GM18520 (cell line): Measurements from ENCODE around the gene IRF2BP2.
"Not testable (repeated sequence)": the region's sequence is repeated elsewhere in the genome, so short reads cannot be mapped to it uniquely, and the experiment has no call there.

Experiments
- ATAC-seq: cut with Tn5 transposase; IDR thresholded peaks from one replicate; pipeline ENCODE4 v1.9.1; 2021; ENCODE audit not compliant: unreplicated experiment

Gene IRF2BP2

DNA sequence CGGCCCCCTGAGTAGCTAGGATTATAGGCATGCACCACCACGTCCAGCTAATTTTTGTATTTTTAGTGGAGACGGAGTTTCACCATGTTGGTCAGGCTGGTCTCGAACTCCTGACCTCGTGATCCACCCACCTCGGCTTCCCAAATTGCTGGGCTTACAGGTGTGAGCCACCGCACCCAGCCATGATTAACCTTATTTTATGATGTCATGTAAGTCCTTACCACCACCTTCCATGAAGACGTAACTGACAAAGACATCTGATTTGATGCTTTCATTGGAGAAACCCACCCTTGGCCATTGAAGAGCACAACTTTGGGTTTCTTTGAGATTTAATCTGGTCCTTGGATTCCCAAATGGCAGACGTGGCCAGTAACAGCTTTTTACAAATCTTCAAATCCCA lies 24.9 kb upstream of the IRF2BP2 start:
- not testable (repeated sequence) for ATAC-seq

DNA sequence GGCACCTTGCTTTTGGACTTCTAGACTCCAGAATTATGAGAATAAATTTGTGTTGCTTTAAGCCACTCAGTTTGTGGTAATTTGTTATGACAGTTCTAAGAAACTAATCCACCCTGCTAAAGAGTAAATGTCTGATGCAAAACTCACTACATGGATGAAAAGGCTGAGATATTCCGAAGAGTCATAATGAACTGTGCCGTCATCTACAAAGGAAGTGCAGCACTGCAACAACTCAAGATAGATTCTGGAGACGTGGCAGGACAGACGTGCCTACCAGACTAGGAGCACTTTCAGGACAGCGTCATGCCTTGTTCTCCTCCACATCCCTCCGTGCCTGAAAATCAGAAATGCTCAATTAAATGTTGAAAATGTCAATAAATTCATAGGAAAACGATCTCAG lies 24.4 kb upstream of the IRF2BP2 start:
- ATAC-seq = no peak

DNA sequence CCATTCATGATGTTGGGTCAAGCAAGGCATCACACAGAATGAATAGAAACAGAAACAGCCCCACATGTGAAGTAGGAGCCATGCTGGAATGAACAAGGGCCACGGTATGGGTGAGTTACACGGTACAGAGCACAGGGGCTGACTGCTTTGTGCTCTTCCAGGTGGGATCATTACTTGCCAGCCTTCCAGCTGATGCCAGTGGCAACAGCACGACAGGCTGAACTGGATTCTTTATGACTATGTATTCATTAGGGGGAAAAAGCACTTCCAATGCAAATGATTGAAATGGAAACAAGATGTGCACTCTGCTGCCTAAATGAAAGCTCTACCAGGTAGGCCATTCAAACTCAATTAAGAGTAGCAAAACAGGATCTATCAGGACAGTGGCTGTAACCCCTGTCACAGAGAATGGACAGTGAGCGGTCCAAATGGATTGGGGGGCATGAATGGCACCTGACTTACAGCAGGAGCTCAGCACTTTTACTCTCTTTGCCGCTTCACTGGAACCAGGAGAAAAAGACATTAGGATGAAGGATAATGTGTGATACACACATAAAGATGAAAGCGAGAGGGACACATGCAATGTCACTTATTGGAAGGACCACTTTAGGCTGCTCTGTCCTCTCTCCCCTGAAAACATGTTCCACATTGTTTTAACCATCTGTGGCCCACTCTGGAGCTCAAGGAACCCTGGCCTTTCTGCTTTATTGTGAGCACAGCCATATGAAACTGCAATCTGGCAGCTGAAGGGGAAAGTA lies 23.4 kb upstream of the IRF2BP2 start:
- no peak for ATAC-seq

GRCh38 chr1:234632225-234632624 lies 22.2 kb upstream of the IRF2BP2 start:
- no peak for ATAC-seq

DNA sequence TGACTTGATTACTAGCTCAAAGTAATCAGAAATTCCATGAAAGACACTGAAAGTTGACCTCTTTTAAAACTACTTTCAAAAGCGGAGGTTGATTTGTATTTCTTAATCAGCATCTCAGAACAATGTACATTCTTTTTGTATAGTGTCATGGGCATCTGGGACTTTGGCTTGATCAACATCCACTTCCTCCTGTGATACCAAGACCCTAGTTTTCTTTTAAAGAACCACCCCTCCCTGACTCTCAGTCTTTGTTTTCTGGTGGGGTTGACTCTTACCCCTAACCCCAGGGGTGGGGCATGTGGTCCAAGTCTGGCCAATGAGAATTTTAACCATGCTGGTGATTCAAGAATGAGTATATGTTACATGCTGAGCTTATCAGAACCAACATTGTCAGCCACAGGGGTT lies 21.7 kb upstream of the IRF2BP2 start:
- ATAC-seq = no peak

DNA sequence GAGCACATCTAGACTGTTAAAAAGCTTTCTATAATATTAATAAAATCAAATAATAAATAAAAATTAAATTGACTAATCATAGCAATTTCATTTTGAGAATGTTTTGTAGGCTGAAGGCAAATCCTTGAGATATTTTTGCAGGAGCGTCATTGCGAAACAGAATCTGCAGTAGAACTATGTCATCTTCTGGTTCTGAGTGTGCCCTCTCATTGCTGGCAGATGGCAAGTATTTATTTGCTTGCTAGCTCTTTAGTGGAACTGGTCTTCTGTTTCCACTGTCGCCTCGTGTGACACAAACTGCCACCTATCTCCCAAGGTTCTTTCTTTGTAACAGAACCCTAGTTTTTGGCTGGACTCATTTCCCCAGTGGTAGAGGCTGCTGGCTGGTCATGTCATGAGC lies 19.0 kb upstream of the IRF2BP2 start:
- ATAC-seq = no peak

DNA sequence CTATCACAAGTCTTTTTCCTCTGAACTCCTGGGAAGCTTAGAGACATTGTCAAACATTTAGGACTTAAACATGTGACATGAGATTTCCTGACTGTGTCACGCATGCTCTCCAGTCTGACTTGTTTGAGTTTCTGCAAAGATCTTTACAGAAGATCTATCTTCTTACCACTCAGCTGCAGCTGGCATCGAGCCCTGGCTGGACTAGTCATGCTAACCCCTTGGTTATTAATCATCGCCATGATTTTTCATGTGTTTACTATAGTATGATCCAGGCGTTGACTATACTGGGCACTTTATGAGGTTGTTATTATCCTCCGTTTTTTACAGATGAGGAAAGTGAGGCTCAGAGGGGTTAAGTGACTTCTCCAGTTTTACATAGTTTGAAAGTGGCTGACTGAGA lies 18.1 kb upstream of the IRF2BP2 start:
- no peak for ATAC-seq

DNA sequence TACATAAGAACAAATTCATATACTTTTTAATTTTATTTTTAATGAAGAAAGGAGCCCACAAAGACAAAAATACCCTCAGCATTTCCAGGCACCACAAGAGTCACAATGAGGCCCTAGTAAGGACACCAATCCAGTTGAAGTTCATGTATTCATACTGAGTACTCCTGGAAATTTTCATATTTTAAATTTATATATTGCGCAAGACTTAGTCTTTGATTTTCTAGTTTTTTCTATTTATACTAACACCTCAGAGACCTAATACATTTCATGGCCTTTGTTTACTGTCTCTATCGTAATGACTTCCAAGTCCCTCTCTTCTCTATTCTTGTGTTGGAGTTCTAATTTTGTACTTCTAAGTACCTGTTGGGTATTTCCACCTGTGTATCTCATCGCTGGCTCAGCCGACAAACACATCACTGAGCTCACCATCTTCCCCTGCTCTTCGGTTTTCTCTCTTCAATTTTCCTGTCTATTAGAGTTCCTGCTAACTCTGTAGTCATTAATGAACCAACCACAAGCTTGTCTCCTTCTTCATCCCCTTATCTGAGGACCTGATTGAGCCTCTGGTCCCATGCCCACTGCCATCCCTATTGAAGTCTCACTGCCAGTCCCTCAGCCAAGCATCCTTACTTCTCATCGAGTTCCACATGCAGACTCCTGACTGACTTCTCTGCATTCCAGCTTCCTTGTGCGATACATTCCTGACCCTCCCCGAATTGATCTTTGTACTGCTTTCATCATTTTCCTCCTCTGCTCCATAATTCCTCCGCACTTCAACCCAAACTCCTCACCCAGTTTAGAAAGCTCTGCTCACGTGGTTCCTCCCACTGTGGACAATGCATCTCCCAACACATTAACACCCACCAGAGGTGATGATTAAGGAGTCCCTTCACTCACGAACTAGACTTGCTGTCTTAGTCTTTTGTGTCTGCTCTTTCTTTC lies 17.3 kb upstream of the IRF2BP2 start:
- no peak for ATAC-seq

GRCh38 chr1:234626391-234626790 lies 16.4 kb upstream of the IRF2BP2 start:
- ATAC-seq = no peak

- no peak for ATAC-seq
Measured at GRCh38 chr1:234624724-234625117, 14.7 kb upstream of the IRF2BP2 start.

DNA sequence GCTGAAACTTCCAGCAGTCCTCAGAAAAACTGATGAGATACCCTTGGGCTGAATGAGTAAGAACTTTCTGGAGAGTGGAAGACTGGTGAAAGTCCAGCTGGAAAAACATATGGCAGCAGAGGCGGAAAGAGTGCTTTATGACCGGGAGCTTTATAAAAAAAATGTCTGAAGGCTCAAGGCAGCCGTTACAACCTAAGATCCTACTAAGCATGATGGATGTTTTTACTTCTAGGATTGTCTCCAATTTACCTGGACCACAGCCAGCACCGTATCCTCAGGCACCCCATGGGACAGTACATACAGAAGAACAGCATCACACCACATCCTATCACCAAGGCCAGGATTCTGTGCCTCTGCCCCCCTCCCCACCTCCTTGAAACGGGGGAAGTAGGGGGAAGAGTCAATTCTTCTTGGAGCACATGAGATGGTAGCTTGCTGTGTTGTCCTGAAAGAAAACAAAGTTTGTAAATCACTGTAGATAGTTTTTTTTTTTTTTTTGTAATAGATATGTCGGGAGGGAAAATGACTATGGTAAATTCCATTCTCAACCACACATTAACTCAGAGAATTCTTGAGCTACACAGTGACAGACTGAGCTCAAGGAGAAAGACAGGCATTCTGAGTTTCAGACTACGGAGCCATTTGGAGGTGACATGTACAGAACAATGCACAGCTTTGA lies 11.8 kb upstream of the IRF2BP2 start:
- no peak for ATAC-seq

DNA sequence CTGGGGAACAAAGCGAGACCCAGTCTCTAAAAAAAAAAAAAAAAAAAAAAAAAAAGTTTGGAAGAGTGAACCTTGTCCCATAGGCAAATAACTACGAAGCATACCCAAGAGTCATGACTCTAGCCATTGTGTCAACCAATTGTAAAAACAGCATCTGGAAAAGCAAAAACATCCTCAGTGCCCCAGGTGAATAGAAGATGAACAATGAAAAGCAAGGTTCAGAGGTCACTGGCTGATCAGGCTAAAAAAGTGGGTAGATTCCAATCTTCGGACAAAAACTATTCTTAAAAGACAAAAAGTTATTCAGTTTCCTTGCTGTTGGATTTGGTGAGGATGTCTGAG lies 11.1 kb upstream of the IRF2BP2 start:
- no peak for ATAC-seq

- no peak for ATAC-seq
Measured at GRCh38 chr1:234620272-234621126, 10.5 kb upstream of the IRF2BP2 start.

DNA sequence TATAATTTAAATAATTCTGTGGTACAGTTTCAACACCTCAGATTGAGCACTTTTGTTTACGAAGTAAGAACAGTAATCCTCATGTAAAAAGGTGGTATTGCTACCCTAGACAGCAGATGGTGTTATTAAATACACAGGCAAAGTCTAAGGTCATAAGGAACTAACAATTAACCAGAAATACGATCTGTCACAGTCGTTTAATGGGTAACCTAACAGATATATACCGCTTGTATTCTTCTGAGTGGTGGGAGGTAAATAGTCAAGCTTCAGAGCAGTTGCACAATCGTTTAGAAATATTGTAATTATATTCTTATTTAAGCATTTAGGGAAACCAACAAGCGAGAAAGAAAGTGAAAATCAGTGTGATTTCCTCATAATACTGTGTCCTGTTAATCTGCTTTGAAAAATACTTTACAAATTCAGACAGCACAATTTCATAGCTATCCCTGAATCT lies 9.8 kb upstream of the IRF2BP2 start:
- ATAC-seq = no peak

DNA sequence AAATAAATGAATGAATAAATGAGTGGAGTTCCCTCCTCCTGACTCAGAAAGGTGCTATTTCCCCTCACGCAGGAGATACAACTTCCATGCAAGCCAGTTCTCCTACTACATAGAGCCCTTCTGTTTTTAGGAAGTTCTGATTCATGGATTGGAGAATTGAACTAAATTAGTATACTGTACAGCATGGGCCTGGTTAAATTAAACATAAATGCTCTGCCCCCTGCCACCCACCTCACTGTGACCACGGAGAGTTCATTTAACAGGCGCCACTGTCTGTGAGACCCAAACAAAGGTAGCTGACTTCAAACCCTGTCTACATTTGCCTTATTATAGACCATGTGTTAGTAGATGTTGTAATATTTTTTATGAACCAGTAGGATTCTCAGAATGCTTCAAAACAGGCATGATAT lies 9.1 kb upstream of the IRF2BP2 start:
- no peak for ATAC-seq

- no peak for ATAC-seq
Measured at GRCh38 chr1:234618737-234619049, 8.7 kb upstream of the IRF2BP2 start.

- no peak for ATAC-seq
Measured at GRCh38 chr1:234617986-234618736, 8.2 kb upstream of the IRF2BP2 start.

GRCh38 chr1:234617131-234617985 lies 7.4 kb upstream of the IRF2BP2 start:
- ATAC-seq = no peak

GRCh38 chr1:234616644-234617043 lies 6.7 kb upstream of the IRF2BP2 start:
- ATAC-seq = no peak
